Activated T-cell treated with anti-CD3 and anti-CD28 coated beads, Interleukin-2, amount 50 U/mL, for 72 hours (primary cell): ENCODE measurements around the gene FHIP1B. TPM values are rescaled to one million over a fixed set of nuclear protein-coding genes. Genes with fewer than 3 reads are reported as not detected.

Experiments used
- ATAC-seq, 2 donors: fragments of 150-1000 bp; cut with Tn5 transposase; replicated peaks in 1 of 2; 2 replicates each; pipeline ENCODE4 v1.10.0; 2021; ENCODE audit warnings: moderate library complexity in 2 of 2, mild to moderate bottlenecking in 1 of 2
- DNase-seq, 2 donors: peaks; one replicate each; pipeline ENCODE4 v3.0.0; 2021 to 2022; ENCODE audit warnings: mixed read lengths in 1 of 2
- H3K27ac Mint-ChIP-seq: one replicate; pipeline ENCODE4 v1.8.0; 2022; ENCODE audit warnings: mild to moderate bottlenecking, moderate library complexity, mixed read lengths
- H3K27me3 Mint-ChIP-seq: one replicate; pipeline ENCODE4 v1.8.0; 2022; ENCODE audit warnings: low read depth, mixed read lengths
- H3K36me3 Mint-ChIP-seq, 2 donors: one replicate each; pipeline ENCODE4 v1.8.0; 2022; ENCODE audit warnings: mixed read lengths in 2 of 2, mild to moderate bottlenecking in 1 of 2; ENCODE audit not compliant: insufficient read depth in 2 of 2
- H3K4me1 Mint-ChIP-seq: one replicate; pipeline ENCODE4 v1.8.0; 2022; ENCODE audit warnings: low read depth, mixed read lengths
- H3K4me3 Mint-ChIP-seq, 2 donors: one replicate each; pipeline ENCODE4 v1.8.0; 2022; ENCODE audit warnings: mild to moderate bottlenecking in 2 of 2, mixed read lengths in 2 of 2, moderate library complexity in 2 of 2
- H3K9me3 Mint-ChIP-seq, 2 donors: one replicate each; pipeline ENCODE4 v1.8.0; 2022; ENCODE audit warnings: mixed read lengths in 2 of 2
- total RNA-seq, 2 donors: library from RNA; stranded (reverse); gene quantifications; one replicate each; pipeline ENCODE4 v1.2.3, GENCODE V29; 2022

FHIP1B gene
- total RNA-seq, 2 donors from 2014 or later, result 22.8 to 26.8 TPM

DNA sequence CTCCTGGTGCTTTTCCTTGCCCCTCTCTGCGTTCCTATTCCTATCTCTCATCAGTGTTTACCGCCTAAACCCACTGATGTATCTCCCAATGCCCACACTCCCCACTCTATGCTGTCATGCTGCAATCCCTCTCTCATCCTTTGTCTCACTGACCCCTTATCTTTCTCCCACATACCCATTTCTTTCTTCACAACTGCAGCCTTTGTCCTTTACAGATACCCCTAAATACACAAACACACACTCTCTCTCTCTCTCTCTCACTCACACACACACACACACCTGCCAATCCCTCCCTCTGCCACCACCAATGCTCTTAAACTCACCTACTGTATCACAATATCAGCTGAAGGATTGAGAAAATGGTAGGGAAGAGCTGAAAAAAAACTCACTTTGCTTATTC lies 59.0 kb downstream of the FHIP1B start:
- DNase-seq, result no peak
- H3K27ac Mint-ChIP-seq, result no peak overlapping the region
- peaks cover 0 to 1% of the 10 kb centered on the region in 2 donors for H3K9me3 Mint-ChIP-seq
- peaks cover 7% of the 10 kb centered on the region for H3K27me3 Mint-ChIP-seq
- H3K4me1 Mint-ChIP-seq, result peaks cover 4% of the 10 kb centered on the region
- H3K4me3 Mint-ChIP-seq, result no peak overlapping the region
- no peaks in the 10 kb centered on the region for H3K36me3 Mint-ChIP-seq
- no peak for ATAC-seq

DNA sequence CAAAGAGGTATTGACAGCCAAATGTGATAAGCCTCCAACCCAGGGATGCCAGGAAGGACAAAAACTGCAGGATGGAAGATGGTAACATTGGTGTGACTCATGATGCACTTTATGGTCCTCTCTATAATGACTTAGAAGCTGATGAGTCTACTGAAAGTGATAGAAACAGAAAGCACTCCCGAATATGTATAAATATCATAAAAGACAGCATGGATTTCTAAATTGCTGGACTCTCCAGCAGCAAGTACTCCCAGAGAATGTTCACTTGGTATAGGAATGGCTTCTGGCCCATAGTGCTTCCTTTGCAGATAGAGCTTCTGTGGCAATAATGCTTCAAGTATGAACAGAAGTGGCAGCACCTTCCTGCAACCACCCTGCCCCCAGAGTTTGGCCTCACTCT lies 64.2 kb downstream of the FHIP1B start, which contains the start of gene OR52B2:
Gene OR52B2 (minus strand): TSS at position 101 of the 400 bp plus-strand sequence. CDS start 0 bp downstream, at position 101.
- Mint-ChIP-seq H3K4me3 (no peak within 1 kb of the TSS), H3K9me3 (peaks cover 0 to 1% of the 10 kb centered on the region in 2 donors), H3K4me1 (no peaks in the 10 kb centered on the region), H3K36me3 (no peaks in the 10 kb centered on the region), H3K27me3 (peaks cover 17% of the 10 kb centered on the region), H3K27ac (no peak within 1 kb of the TSS)
- no peak for DNase-seq
- ATAC-seq, result no peak

Other genes with a start within 250 kb of the FHIP1B start
- gene OR52L1, start 247.7 kb downstream of the FHIP1B start, total RNA-seq, result not detected
- not detected for gene OR56A4, start 227.7 kb downstream of the FHIP1B start, total RNA-seq
- gene OR56A1, start 203.9 kb downstream of the FHIP1B start, total RNA-seq, result not detected
- gene OR56B4, start 127.0 kb downstream of the FHIP1B start, total RNA-seq, result not detected
- gene OR52B2, start 64.3 kb downstream of the FHIP1B start, total RNA-seq, result not detected
- gene OR52W1, start 35.4 kb downstream of the FHIP1B start, total RNA-seq, result not detected
- gene C11orf42, start 29.1 kb downstream of the FHIP1B start, total RNA-seq, result not detected
- gene CNGA4, start 4.5 kb upstream of the FHIP1B start, total RNA-seq, result under 1 TPM; 0.29 to 0.46 TPM
- gene CCKBR, start 25.2 kb upstream of the FHIP1B start, total RNA-seq, result not detected
- gene CAVIN3, start 85.9 kb upstream of the FHIP1B start, total RNA-seq, result 10 to 100 TPM; 12.0 to 15.1 TPM
- gene SMPD1, start 155.8 kb upstream of the FHIP1B start, total RNA-seq, result 10 to 100 TPM; 21.7 to 25.9 TPM
- 10 to 100 TPM; 42.0 to 63.8 TPM for gene APBB1, start 184.5 kb upstream of the FHIP1B start, total RNA-seq
- gene HPX, start 206.4 kb upstream of the FHIP1B start, total RNA-seq, result 1 to 10 TPM; 1.2 to 1.6 TPM
- gene TRIM3, start 239.3 kb upstream of the FHIP1B start, total RNA-seq, result 1 to 10 TPM; 8.4 to 9.2 TPM
- 10 to 100 TPM; 45.9 to 48.2 TPM for gene ARFIP2, start 246.7 kb upstream of the FHIP1B start, total RNA-seq
- 10 to 100 TPM; 32.7 to 35.1 TPM for gene TIMM10B, start 246.9 kb upstream of the FHIP1B start, total RNA-seq